Hepatic stellate cell (primary cell): Measurements from ENCODE around the gene GPR37.

Source experiments
- DNase-seq: peaks from one replicate; pipeline ENCODE4 v3.0.0; 2011; ENCODE audit warnings: low spot score

GPR37 gene

GRCh38 chr7:124779620-124780019 is 14.0 kb upstream of the GPR37 start:
- DNase-seq, result no peak

DNA sequence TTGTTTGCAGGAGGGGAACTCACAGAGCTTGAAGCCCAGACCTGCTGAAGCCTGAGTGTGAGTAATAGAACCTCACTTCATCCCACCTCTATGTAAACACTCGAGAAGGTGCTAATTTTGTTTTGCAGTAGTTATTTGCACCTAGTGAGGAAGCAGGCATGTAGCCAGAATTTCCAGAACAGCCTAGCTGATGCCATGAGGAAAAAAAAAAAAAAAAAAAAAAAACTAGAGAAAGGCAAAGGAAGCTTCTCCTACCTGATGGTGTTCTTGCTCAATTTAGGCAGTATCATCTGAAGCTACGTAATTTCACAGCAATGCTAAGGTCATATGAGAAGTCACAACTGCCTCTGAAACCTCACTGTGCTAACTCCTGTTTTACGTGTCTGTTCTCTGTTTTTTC is 13.6 kb upstream of the GPR37 start:
- no peak for DNase-seq

DNA sequence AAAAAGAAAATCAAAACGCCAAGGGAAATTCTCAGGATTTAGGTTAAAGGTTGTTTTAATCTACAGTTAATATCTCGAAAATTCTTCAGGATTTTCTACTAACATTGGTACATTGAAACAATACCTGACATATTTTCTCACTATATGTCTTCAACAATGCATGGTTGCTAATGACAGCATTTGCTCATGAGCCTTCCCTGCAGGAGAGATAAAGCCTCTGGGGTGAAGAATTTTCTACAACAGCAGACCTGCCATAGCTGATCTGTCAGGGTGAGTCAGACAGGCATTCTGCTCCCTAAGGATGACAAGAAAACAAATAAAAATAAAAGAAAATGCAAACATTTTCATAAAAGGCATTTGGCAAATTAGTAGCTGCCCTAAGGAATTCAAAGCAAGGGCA is 11.7 kb upstream of the GPR37 start:
- DNase-seq, result no peak

DNA sequence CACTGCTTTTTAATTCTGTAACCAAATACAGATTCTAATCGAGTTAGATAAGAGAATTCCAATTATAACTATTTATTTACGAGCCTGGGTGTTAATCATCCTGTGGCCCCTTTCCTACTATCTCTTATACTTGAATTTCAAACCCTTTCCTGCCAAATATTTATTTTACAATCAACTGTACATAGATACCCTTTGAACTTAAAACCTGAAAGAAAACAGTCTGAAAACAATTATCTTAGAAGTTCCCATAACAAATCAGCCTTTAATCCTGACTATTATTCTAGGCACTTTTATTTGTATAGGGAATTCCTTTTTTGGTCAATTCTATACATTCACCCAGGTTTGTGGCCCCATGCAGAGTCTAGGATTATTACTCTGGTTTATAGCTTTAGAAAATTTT is 10.6 kb upstream of the GPR37 start:
- no peak for DNase-seq

- DNase-seq, result no peak
These were observed 9.8 kb upstream of the GPR37 start for GRCh38 chr7:124775422-124775821.

DNA sequence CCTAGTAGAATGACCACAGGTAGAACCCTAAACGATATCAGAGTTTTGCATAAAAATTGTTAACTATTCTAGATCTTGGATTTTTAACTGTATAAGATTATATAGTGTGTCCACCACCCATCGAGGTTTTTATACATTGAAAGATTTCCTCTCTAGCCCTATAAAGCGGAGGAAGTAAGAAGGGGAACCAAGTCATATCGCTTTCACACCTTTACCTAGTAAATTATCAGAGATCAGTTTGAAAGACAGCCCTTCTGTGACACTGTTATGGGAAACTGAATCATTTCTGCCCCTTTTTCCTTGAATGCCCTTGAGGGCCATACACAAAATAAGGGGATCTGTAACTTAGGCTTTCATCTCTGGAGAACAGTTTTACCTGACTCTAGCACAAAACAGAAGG is 8.3 kb upstream of the GPR37 start:
- DNase-seq, result no peak

GRCh38 chr7:124773339-124773738 is 7.7 kb upstream of the GPR37 start:
- DNase-seq, result no peak

GRCh38 chr7:124769136-124769535 is 3.5 kb upstream of the GPR37 start:
- no peak for DNase-seq

GRCh38 chr7:124768525-124768924 is 2.9 kb upstream of the GPR37 start:
- DNase-seq, result no peak

- DNase-seq, result peak; percentile 39
These were observed 668 bp downstream of the GPR37 start for GRCh38 chr7:124764847-124765400.

- DNase-seq, result no peak
These were observed 1.3 kb downstream of the GPR37 start for GRCh38 chr7:124764051-124764846.

- no peak for DNase-seq
These were observed 2.9 kb downstream of the GPR37 start for GRCh38 chr7:124762611-124763143.

DNA sequence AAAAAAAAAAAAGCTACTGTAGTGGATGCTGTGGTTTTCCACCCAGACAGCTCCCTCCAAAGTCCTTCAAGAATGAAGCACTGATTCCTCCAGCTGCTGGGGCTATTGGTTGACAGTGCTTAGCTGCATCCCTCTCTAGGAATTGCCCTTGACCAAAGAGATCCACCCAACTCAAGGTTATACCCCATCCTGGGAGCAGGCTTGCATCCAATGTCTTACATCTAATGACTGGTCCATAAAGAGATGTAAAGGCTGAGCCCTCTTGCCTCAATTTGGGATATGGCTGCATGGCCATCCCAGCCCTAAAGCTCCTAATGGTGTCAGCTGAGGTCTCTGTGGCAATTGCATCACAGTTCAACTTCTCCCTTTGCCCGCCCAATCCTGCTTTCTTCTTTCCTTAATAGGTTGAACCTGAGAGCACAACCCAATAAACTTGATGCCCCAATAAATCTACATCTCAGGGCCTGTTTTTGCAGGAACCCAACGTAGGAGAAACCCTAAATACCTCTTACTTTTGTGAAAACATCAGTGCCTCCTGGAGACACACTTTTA is 4.4 kb downstream of the GPR37 start:
- DNase-seq, result no peak

GRCh38 chr7:124758327-124758726 is 7.3 kb downstream of the GPR37 start:
- no peak for DNase-seq

DNA sequence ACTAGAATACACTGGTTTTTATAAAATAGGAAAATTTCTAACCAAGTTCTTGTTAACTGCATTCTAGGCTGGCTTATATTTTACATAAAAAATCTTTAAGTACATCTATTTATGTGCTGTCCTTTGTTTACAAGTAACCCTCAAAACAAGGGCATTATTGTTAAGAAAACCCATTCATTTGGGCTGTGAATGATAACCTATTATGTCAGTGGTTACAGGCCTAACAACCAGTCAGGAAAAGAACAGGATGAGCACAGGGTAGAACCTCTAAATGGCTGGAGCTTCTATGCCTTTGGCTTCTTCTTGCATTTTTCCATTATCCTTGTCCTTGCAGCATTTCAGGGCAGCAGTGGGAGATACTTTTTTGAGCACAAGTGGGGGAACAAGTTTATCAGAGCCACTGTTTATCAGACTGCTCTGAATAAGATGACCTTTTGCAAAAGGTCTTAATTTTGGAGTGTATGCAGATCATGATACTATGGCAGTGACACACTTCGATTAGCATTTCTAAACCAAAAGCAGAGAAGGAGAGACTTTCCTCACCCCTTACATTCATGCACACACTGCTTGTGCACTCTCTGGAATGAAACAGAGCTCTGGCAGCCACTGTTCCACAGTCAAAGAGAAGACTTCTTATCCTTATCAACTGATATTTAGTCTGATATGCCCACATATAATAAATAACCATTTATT is 10.9 kb downstream of the GPR37 start:
- DNase-seq, result no peak

GRCh38 chr7:124752310-124752709 is 13.3 kb downstream of the GPR37 start:
- peak; percentile 24 for DNase-seq

- DNase-seq, result no peak
These were observed 14.6 kb downstream of the GPR37 start for GRCh38 chr7:124751027-124751426.

- DNase-seq, result no peak
These were observed 18.5 kb downstream of the GPR37 start for GRCh38 chr7:124747072-124747471.

- no peak for DNase-seq
These were observed 27.0 kb downstream of the GPR37 start for GRCh38 chr7:124738639-124739038.

DNA sequence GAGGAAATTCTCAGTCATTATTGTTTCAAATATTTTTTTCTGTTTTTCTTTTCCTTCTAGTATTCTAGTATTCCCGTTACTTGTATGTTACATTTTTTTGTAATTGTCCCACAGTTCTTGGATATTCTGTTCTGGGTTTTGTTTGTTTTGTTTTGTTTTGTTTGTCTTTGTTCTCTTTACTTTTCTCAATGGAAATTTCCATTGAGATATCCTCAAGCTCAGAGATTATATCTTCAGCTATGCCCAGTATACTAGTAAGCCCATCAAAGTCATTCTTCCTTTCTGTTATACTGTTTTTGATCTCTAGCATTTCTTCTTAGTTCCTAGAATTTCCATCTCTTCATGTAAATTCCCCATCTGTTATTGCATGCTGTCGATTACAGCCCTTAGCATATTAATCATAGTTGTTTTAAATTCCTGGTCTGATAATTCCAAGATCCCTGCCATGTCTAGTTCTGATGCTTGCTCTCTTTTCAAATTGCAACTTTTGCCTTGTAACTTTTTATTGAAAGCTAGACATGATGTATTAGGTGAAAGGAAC is 27.8 kb downstream of the GPR37 start:
- no peak for DNase-seq

- DNase-seq, result no peak
These were observed 37.0 kb downstream of the GPR37 start for GRCh38 chr7:124728610-124729009.

DNA sequence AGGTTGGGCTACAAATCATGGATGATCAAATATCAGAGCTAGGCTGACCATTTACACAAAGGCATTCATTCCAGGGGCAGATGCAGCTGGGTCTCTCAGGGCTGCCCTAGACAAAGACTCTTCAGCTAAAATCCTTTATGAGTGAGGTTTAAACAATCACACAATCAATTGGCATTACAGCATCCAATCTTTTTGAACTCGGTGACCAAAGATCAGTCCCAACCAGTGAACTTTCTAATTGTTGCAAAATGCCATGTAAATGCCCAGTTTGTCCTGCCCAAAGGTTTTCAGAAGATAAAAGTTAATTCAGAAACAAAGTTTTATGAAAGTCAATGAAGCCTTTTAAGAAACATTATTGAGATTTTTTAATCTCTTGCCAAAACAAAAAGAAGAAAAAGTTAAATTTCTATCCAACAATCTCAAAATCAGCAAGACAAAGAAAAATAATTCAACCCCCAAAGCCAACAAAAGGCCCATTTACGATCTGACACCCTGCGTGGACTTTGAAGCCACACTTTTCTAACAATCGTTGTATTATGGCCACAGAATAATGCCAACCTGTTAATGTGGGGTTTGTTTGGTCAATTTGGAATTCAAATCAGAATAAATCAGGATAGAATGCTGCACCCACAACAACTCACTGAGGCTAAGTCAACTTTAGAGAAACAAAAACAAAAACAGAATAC is 40.9 kb downstream of the GPR37 start:
- no peak for DNase-seq
